Smooth muscle cell (in vitro differentiated cells): ENCODE results near the gene GCNT1. TPM values are rescaled to one million over a fixed set of nuclear protein-coding genes. Genes with fewer than 3 reads are reported as not detected.

Experiments used
- DNase-seq: peaks from one replicate; lab custom pipeline; 2025; ENCODE audit not compliant: unreplicated experiment; lab: John Stamatoyannopoulos, UW
- H2AFZ ChIP-seq: fragments of 200-600 bp; sonication (generic); 2 replicates; pipeline ENCODE4 v1.6.0; 2016; ENCODE audit warnings: antibody characterized with exemption, low read depth, mild to moderate bottlenecking
- H3F3A ChIP-seq: fragments of 200-600 bp; sonication (generic); 2 replicates; pipeline ENCODE4 v1.6.0; 2017; ENCODE audit warnings: antibody characterized with exemption, low read depth
- H3K27ac ChIP-seq: fragments of 200-600 bp; sonication (generic); 2 replicates; pipeline ENCODE4 v1.5.1; 2016; ENCODE audit warnings: low read depth, mild to moderate bottlenecking
- H3K27me3 ChIP-seq: fragments of 200-600 bp; sonication (generic); 2 replicates; pipeline ENCODE4 v1.6.1; 2016; ENCODE audit warnings: low read depth, mild to moderate bottlenecking
- H3K36me3 ChIP-seq: fragments of 200-600 bp; sonication (generic); 2 replicates; pipeline ENCODE4 v1.5.1; 2016; ENCODE audit warnings: low read depth
- H3K4me1 ChIP-seq: fragments of 200-600 bp; sonication (generic); 2 replicates; pipeline ENCODE4 v1.5.1; 2016; ENCODE audit warnings: low read depth
- H3K4me2 ChIP-seq: fragments of 200-600 bp; sonication (generic); 2 replicates; pipeline ENCODE4 v1.6.0; 2016; ENCODE audit warnings: mild to moderate bottlenecking
- H3K4me3 ChIP-seq: fragments of 200-600 bp; sonication (generic); 2 replicates; pipeline ENCODE4 v1.5.1; 2016; ENCODE audit warnings: mild to moderate bottlenecking
- H3K79me2 ChIP-seq: fragments of 200-600 bp; sonication (generic); 2 replicates; pipeline ENCODE4 v1.6.0; 2016; ENCODE audit warnings: low read depth, mild to moderate bottlenecking
- H3K9ac ChIP-seq: fragments of 200-600 bp; sonication (generic); 2 replicates; pipeline ENCODE4 v1.6.0; 2016; ENCODE audit warnings: low read depth
- H3K9me3 ChIP-seq: fragments of 200-600 bp; sonication (generic); replicated peaks from 2 replicates; pipeline ENCODE4 v1.5.1; 2016; ENCODE audit warnings: low read depth
- H4K20me1 ChIP-seq: fragments of 200-600 bp; sonication (generic); 2 replicates; pipeline ENCODE4 v1.6.0; 2016; ENCODE audit warnings: low read depth
- CTCF ChIP-seq: fragments of 200-600 bp; sonication (generic); IDR thresholded peaks from 2 replicates; pipeline ENCODE4 v1.5.1; 2017; ENCODE audit warnings: borderline replicate concordance, mild to moderate bottlenecking, antibody characterized with exemption; ENCODE audit not compliant: insufficient read depth, poor library complexity, severe bottlenecking
- WGBS: methylation state at CpG from one replicate; pipeline ENCODE4 v1.1.7; 2016; ENCODE audit warnings: low lambda C conversion rate; 5-methylcytosine and 5-hydroxymethylcytosine counted together
- polyA plus RNA-seq: library from polyadenylated mRNA; unstranded; fragments of >200 nt; fragmentation: Nextera tagmentation; extraction: Ambion mirVana; gene quantifications from 2 replicates; pipeline ENCODE4 v1.2.1, GENCODE V29; 2016
- total RNA-seq: library from RNA; depleted of rRNA; stranded (reverse); fragments of >200 nt; gene quantifications from 2 replicates; pipeline ENCODE4 v1.2.3, GENCODE V29; 2014

Gene GCNT1
- total and polyA plus RNA-seq, 2 experiments from 2014 or later, result 4.9 to 7.1 TPM

GRCh38 chr9:76426807-76427419 lies 32.1 kb upstream of the GCNT1 start:
- no peak for DNase-seq
- no peaks in the 10 kb centered on the region for H3K27me3 ChIP-seq
- no peak for TF ChIP-seq CTCF
- H3K4me2 ChIP-seq, result no peak overlapping the region
- no peaks in the 10 kb centered on the region for H3K79me2 ChIP-seq
- H3F3A ChIP-seq, result no peaks in the 10 kb centered on the region
- no peaks in the 10 kb centered on the region for H4K20me1 ChIP-seq
- no peaks in the 10 kb centered on the region for H3K36me3 ChIP-seq
- H3K9ac ChIP-seq, result no peak overlapping the region
- H2AFZ ChIP-seq, result no peak overlapping the region
- H3K4me3 ChIP-seq, result no peak overlapping the region
- H3K27ac ChIP-seq, result no peak overlapping the region
- no peaks in the 10 kb centered on the region for H3K9me3 ChIP-seq
- WGBS, result 86% methylated on average over 7 of the region's 7 CpGs
- no peaks in the 10 kb centered on the region for H3K4me1 ChIP-seq

GRCh38 chr9:76431601-76432000 lies 27.4 kb upstream of the GCNT1 start:
- no peak overlapping the region for H3K4me2 ChIP-seq
- H3K79me2 ChIP-seq, result no peaks in the 10 kb centered on the region
- no peaks in the 10 kb centered on the region for H3K27me3 ChIP-seq
- H3K9me3 ChIP-seq, result no peaks in the 10 kb centered on the region
- H3K36me3 ChIP-seq, result no peaks in the 10 kb centered on the region
- H2AFZ ChIP-seq, result no peak overlapping the region
- no peak overlapping the region for H3K27ac ChIP-seq
- H4K20me1 ChIP-seq, result no peaks in the 10 kb centered on the region
- no peak for DNase-seq
- no peaks in the 10 kb centered on the region for H3F3A ChIP-seq
- no peak for TF ChIP-seq CTCF
- H3K4me1 ChIP-seq, result no peaks in the 10 kb centered on the region
- no peak overlapping the region for H3K4me3 ChIP-seq
- no peak overlapping the region for H3K9ac ChIP-seq
- WGBS, result 61% methylated on average over 8 of the region's 8 CpGs

- H3K4me1 ChIP-seq, result no peaks in the 10 kb centered on the region
Measured at GRCh38 chr9:76433406-76433805, 25.6 kb upstream of the GCNT1 start.

More at GRCh38 chr9:76433406-76433805, 25.6 kb upstream of the GCNT1 start:
- Histone ChIP-seq H2AFZ (no peak overlapping the region), H3K9ac (no peak overlapping the region), H3K36me3 (no peaks in the 10 kb centered on the region), H4K20me1 (no peaks in the 10 kb centered on the region), H3F3A (no peaks in the 10 kb centered on the region), H3K4me3 (no peak overlapping the region), H3K9me3 (no peaks in the 10 kb centered on the region), H3K4me2 (no peak overlapping the region), H3K27me3 (no peaks in the 10 kb centered on the region), H3K79me2 (no peaks in the 10 kb centered on the region), H3K27ac (no peak overlapping the region)
- WGBS, result 87% methylated on average over 5 of the region's 5 CpGs
- no peak for DNase-seq
- no peak for TF ChIP-seq CTCF
